Mesendoderm (in vitro differentiated cells): ENCODE results near the gene PSG11.
"Not testable (repeated sequence)": the region's sequence is repeated elsewhere in the genome, so short reads cannot be mapped to it uniquely, and the experiment has no call there.

Experiments
- DNase-seq: peaks from one replicate; pipeline ENCODE4 v3.0.0; 2013
- H2AK5ac ChIP-seq: 2 replicates; pipeline ENCODE4 v1.6.1; 2013; ENCODE audit warnings: low read length, inconsistent platforms
- H2BK120ac ChIP-seq: 2 replicates; pipeline ENCODE4 v1.6.1; 2013; ENCODE audit warnings: low read depth, mild to moderate bottlenecking, low read length, moderate library complexity, mixed read lengths
- H2BK15ac ChIP-seq: replicated peaks from 2 replicates; pipeline ENCODE4 v1.6.1; 2013; ENCODE audit warnings: low read depth, mild to moderate bottlenecking, moderate library complexity
- H2BK5ac ChIP-seq: 2 replicates; pipeline ENCODE4 v1.6.1; 2013; ENCODE audit warnings: low read length, inconsistent platforms
- H3K18ac ChIP-seq: 2 replicates; pipeline ENCODE4 v1.6.1; 2013; ENCODE audit warnings: mild to moderate bottlenecking, low read length, mixed read lengths
- H3K23ac ChIP-seq: one replicate; pipeline ENCODE4 v1.6.1; 2013; ENCODE audit warnings: low read length
- H3K27ac ChIP-seq: 2 replicates; pipeline ENCODE4 v1.5.1; 2013; ENCODE audit warnings: low read depth, mild to moderate bottlenecking, inconsistent platforms, low read length, moderate library complexity
- H3K27me3 ChIP-seq: 2 replicates; pipeline ENCODE4 v1.6.1; 2013; ENCODE audit warnings: low read length, control low read depth, mild to moderate bottlenecking, inconsistent platforms; ENCODE audit not compliant: insufficient read depth, poor library complexity
- H3K36me3 ChIP-seq: 2 replicates; pipeline ENCODE4 v1.6.1; 2013; ENCODE audit warnings: low read length, inconsistent platforms; ENCODE audit not compliant: control insufficient read depth, insufficient read depth
- H3K4ac ChIP-seq: one replicate; pipeline ENCODE4 v1.6.1; 2013; ENCODE audit warnings: low read depth, mild to moderate bottlenecking, low read length, moderate library complexity
- H3K4me1 ChIP-seq: 2 replicates; pipeline ENCODE4 v1.6.1; 2013; ENCODE audit warnings: low read depth, low read length, inconsistent platforms; ENCODE audit not compliant: control insufficient read depth
- H3K4me2 ChIP-seq: 2 replicates; pipeline ENCODE4 v1.6.1; 2013; ENCODE audit warnings: low read length
- H3K4me3 ChIP-seq: 2 replicates; pipeline ENCODE4 v1.5.1; 2013; ENCODE audit warnings: mild to moderate bottlenecking, low read length
- H3K56ac ChIP-seq: one replicate; pipeline ENCODE4 v1.6.1; 2013; ENCODE audit warnings: low read length
- H3K79me1 ChIP-seq: 2 replicates; pipeline ENCODE4 v1.6.1; 2013; ENCODE audit warnings: low read length, inconsistent platforms
- H3K79me2 ChIP-seq: 2 replicates; pipeline ENCODE4 v1.6.1; 2013; ENCODE audit warnings: mild to moderate bottlenecking, low read length; ENCODE audit not compliant: control insufficient read depth, insufficient read depth
- H3K9ac ChIP-seq: 2 replicates; pipeline ENCODE4 v1.6.1; 2013; ENCODE audit warnings: low read length, inconsistent platforms
- H4K5ac ChIP-seq: one replicate; pipeline ENCODE4 v1.6.1; 2013; ENCODE audit warnings: low read length
- H4K8ac ChIP-seq: one replicate; pipeline ENCODE4 v1.6.1; 2013; ENCODE audit warnings: low read depth, mild to moderate bottlenecking, control low read depth, low read length, moderate library complexity
- WGBS: extraction: QIAGEN DNeasy Blood & Tissue Kit; methylation state at CpG from one replicate; pipeline ENCODE4 v1.1.7; 2013; ENCODE audit warnings: low lambda C conversion rate, missing lambda C conversion rate; ENCODE audit not compliant: insufficient coverage; ENCODE audit errors: extremely low coverage; 5-methylcytosine and 5-hydroxymethylcytosine counted together

Gene PSG11

GRCh38 chr19:43027061-43027460, 792 bp upstream of the PSG11 start:
- not testable (repeated sequence) for H3K4me1 ChIP-seq, H3K79me2 ChIP-seq, H3K4ac ChIP-seq, H3K36me3 ChIP-seq, H4K5ac ChIP-seq, H2AK5ac ChIP-seq, H3K79me1 ChIP-seq, H3K23ac ChIP-seq, H4K8ac ChIP-seq, DNase-seq, H2BK120ac ChIP-seq, H2BK5ac ChIP-seq, H2BK15ac ChIP-seq, H3K9ac ChIP-seq, H3K56ac ChIP-seq, H3K18ac ChIP-seq, H3K27ac ChIP-seq, H3K4me3 ChIP-seq, H3K27me3 ChIP-seq, H3K4me2 ChIP-seq
- no CpG with 5 or more reads among the region's 8 CpGs for whole genome bisulfite sequencing

GRCh38 chr19:43022098-43022497, 4.2 kb downstream of the PSG11 start:
- H2BK5ac ChIP-seq, H3K27ac ChIP-seq, H3K18ac ChIP-seq, DNase-seq, H3K79me2 ChIP-seq, H3K79me1 ChIP-seq, H3K23ac ChIP-seq, H4K8ac ChIP-seq, H3K56ac ChIP-seq, H3K4me1 ChIP-seq, H2AK5ac ChIP-seq, H3K4me2 ChIP-seq, H3K9ac ChIP-seq, H3K36me3 ChIP-seq, H3K4ac ChIP-seq, H4K5ac ChIP-seq, H3K4me3 ChIP-seq, H2BK15ac ChIP-seq, H3K27me3 ChIP-seq, H2BK120ac ChIP-seq: not testable (repeated sequence)
- WGBS = no CpG with 5 or more reads among the region's 4 CpGs

DNA sequence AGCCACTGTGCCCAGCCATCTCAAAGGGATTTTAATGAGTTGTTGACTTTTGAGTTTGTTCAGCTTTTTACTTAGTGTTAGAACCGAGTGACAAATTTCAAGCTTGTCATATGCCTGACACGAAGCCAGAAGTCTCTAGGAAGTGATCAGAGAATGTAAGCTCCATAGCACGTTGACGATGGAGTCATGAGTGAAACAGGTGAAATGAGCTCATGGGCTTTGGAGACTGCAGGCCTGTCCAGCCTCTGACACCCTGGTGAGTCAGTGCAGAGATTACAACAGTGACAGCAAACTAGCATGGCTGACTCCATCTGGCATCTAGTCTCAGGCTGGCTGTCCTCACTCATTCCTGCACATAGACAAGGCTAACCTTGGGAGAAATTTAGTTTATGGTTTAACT, 4.6 kb downstream of the PSG11 start:
- DNase-seq, H3K4me3 ChIP-seq, H3K18ac ChIP-seq, H2BK5ac ChIP-seq, H3K4me1 ChIP-seq, H4K5ac ChIP-seq, H3K4ac ChIP-seq, H3K79me2 ChIP-seq, H3K36me3 ChIP-seq, H4K8ac ChIP-seq, H3K56ac ChIP-seq, H3K23ac ChIP-seq, H3K9ac ChIP-seq, H2BK15ac ChIP-seq, H3K4me2 ChIP-seq, H3K79me1 ChIP-seq, H2AK5ac ChIP-seq, H2BK120ac ChIP-seq, H3K27me3 ChIP-seq, H3K27ac ChIP-seq: not testable (repeated sequence)
- WGBS = no CpG with 5 or more reads among the region's 4 CpGs

GRCh38 chr19:43019588-43019987, 6.7 kb downstream of the PSG11 start:
- not testable (repeated sequence) for H3K23ac ChIP-seq, H3K79me2 ChIP-seq, H3K4ac ChIP-seq, H3K4me2 ChIP-seq, DNase-seq, H2BK5ac ChIP-seq, H3K4me3 ChIP-seq, H4K8ac ChIP-seq, H3K9ac ChIP-seq, H3K36me3 ChIP-seq, H3K4me1 ChIP-seq, H3K79me1 ChIP-seq, H2AK5ac ChIP-seq, H3K56ac ChIP-seq, H2BK15ac ChIP-seq, H2BK120ac ChIP-seq, H3K27ac ChIP-seq, H3K18ac ChIP-seq, H3K27me3 ChIP-seq, H4K5ac ChIP-seq

DNA sequence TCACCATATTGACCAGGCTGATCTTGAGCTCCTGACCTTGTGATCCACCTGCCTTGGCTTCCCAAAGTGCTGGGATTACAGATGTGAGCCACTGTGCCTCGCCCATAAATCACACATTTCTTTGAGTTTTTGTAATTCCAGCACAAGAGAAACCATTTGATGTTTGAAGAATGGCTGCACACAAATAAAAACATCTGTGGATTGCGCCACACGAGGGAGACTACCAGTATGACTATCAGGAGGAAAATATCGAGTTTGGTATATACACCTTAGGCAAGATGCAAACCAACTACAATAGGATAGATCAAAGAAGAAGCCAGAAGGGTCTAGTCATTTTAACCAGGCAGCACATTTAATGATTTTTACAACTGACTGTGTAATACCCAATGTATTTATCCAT, 20.4 kb downstream of the PSG11 start:
- H3K23ac ChIP-seq, H3K27ac ChIP-seq, H3K27me3 ChIP-seq, H3K4ac ChIP-seq, H3K56ac ChIP-seq, H4K5ac ChIP-seq, H4K8ac ChIP-seq, H3K18ac ChIP-seq, H2AK5ac ChIP-seq, DNase-seq, H3K4me2 ChIP-seq, H3K4me1 ChIP-seq, H3K9ac ChIP-seq, H3K36me3 ChIP-seq, H3K79me2 ChIP-seq, H2BK15ac ChIP-seq, H3K79me1 ChIP-seq, H2BK5ac ChIP-seq, H3K4me3 ChIP-seq, H2BK120ac ChIP-seq: not testable (repeated sequence)
- no CpG with 5 or more reads among the region's 4 CpGs for WGBS

- H3K27ac ChIP-seq, H2BK5ac ChIP-seq, H3K23ac ChIP-seq, H4K8ac ChIP-seq, H3K4ac ChIP-seq, H4K5ac ChIP-seq, H2BK120ac ChIP-seq, H3K56ac ChIP-seq, H2AK5ac ChIP-seq, H3K18ac ChIP-seq, H3K36me3 ChIP-seq, H3K9ac ChIP-seq, H3K27me3 ChIP-seq, H3K79me2 ChIP-seq, H2BK15ac ChIP-seq, H3K79me1 ChIP-seq, DNase-seq, H3K4me1 ChIP-seq, H3K4me2 ChIP-seq, H3K4me3 ChIP-seq: not testable (repeated sequence)
- WGBS = no CpG with 5 or more reads among the region's 4 CpGs
Observed at GRCh38 chr19:43004846-43005245, 21.4 kb downstream of the PSG11 start.
